ENCODE measurements around the gene GATA3.

GATA3 gene

GRCh38 chr10:8064436-8064835 lies 9.9 kb downstream of the GATA3 start:
- H3K4me3 ChIP-seq (ENCODE audit: control insufficient read depth, low read depth, low read length), result no peak overlapping the region
- no peak for DNase-seq (ENCODE audit: low read depth)
- TF ChIP-seq CTCF (IDR thresholded peaks at IDR 0.05; ENCODE audit: control insufficient read depth, insufficient read depth, low read depth, low read length, missing control alignments), result no peak

GRCh38 chr10:8065651-8066050 lies 11.2 kb downstream of the GATA3 start:
- TF ChIP-seq CTCF (IDR thresholded peaks at IDR 0.05; ENCODE audit: control insufficient read depth, insufficient read depth, low read depth, low read length, missing control alignments), result no peak
- DNase-seq (ENCODE audit: low read depth), result no peak
- no peak overlapping the region for H3K4me3 ChIP-seq (ENCODE audit: control insufficient read depth, low read depth, low read length)

GRCh38 chr10:8066124-8066523 lies 11.6 kb downstream of the GATA3 start:
- DNase-seq (ENCODE audit: low read depth), result no peak
- no peak for TF ChIP-seq CTCF (IDR thresholded peaks at IDR 0.05; ENCODE audit: control insufficient read depth, insufficient read depth, low read depth, low read length, missing control alignments)
- H3K4me3 ChIP-seq (ENCODE audit: control insufficient read depth, low read depth, low read length), result no peak overlapping the region

- no peak overlapping the region for H3K4me3 ChIP-seq (ENCODE audit: control insufficient read depth, low read depth, low read length)
- no peak for TF ChIP-seq CTCF (IDR thresholded peaks at IDR 0.05; ENCODE audit: control insufficient read depth, insufficient read depth, low read depth, low read length, missing control alignments)
- no peak for DNase-seq (ENCODE audit: low read depth)
Observed at GRCh38 chr10:8066797-8067196, 12.3 kb downstream of the GATA3 start.

- no peak overlapping the region for H3K4me3 ChIP-seq (ENCODE audit: control insufficient read depth, low read depth, low read length)
- no peak for DNase-seq (ENCODE audit: low read depth)
- no peak for TF ChIP-seq CTCF (IDR thresholded peaks at IDR 0.05; ENCODE audit: control insufficient read depth, insufficient read depth, low read depth, low read length, missing control alignments)
Observed at GRCh38 chr10:8069108-8069507, 14.6 kb downstream of the GATA3 start.

GRCh38 chr10:8069627-8070026 lies 15.1 kb downstream of the GATA3 start:
- DNase-seq (ENCODE audit: low read depth), result no peak
- no peak for TF ChIP-seq CTCF (IDR thresholded peaks at IDR 0.05; ENCODE audit: control insufficient read depth, insufficient read depth, low read depth, low read length, missing control alignments)
- no peak overlapping the region for H3K4me3 ChIP-seq (ENCODE audit: control insufficient read depth, low read depth, low read length)

GRCh38 chr10:8070440-8070839 lies 16.0 kb downstream of the GATA3 start:
- TF ChIP-seq CTCF (IDR thresholded peaks at IDR 0.05; ENCODE audit: control insufficient read depth, insufficient read depth, low read depth, low read length, missing control alignments), result no peak
- H3K4me3 ChIP-seq (ENCODE audit: control insufficient read depth, low read depth, low read length), result no peak overlapping the region

More at GRCh38 chr10:8070440-8070839, 16.0 kb downstream of the GATA3 start:
- DNase-seq (ENCODE audit: low read depth), result no peak

Data from AG09309 (cell line).